H1 (cell line): ENCODE measurements around the gene ZNF385D. TPM values are rescaled to one million over a fixed set of nuclear protein-coding genes. Genes with fewer than 3 reads are reported as not detected.

ENCODE experiments used
- CHD7 ChIP-seq: fragments of 300-600 bp; sonication (generic); IDR thresholded peaks from 2 replicates; pipeline ENCODE4 v1.7.1; 2012; ENCODE audit warnings: low read length, moderate library complexity, mild to moderate bottlenecking, inconsistent platforms; ENCODE audit not compliant: insufficient replicate concordance
- GABPA ChIP-seq: IDR thresholded peaks from 2 replicates; pipeline ENCODE4 v1.6.1; 2011; ENCODE audit warnings: mild to moderate bottlenecking, low read length, moderate library complexity, borderline replicate concordance; ENCODE audit not compliant: insufficient read depth
- POU5F1 ChIP-seq: IDR thresholded peaks from 2 replicates; pipeline ENCODE4 v1.6.1; 2011; ENCODE audit warnings: low read depth, mild to moderate bottlenecking, low read length, moderate library complexity
- polyA plus RNA-seq, 7 experiments: library from polyadenylated mRNA; depleted of rRNA in 3 of 7; stranded (reverse) in 5 of 7; unstranded in 2 of 7; fragments of >200 nt in 5 of 7; fragments of 200-250 nt in 2 of 7; gene quantifications; 1 replicate in 5 of 7; 2 replicates in 1 of 7; 4 replicates in 1 of 7; pipeline versions ENCODE4 v1.2.1 to v1.2.3, GENCODE V29; 2011 to 2013; ENCODE audit warnings: missing spikeins in 2 of 7, mixed read lengths in 2 of 7
- total RNA-seq: library from RNA; stranded (reverse); fragmentation: NEBNext Ultra II Directional; extraction: Animal tissue kit (Norgen Biotek cat#: 25700); gene quantifications from 2 replicates; pipeline ENCODE4 v1.2.1, GENCODE V29; 2021

The ZNF385D gene
- total and polyA plus RNA-seq, 2 of the 8 experiments (the other 6 are each of a cell fraction or from before 2014, with no cell fraction given): 5.9 to 10.8 TPM

DNA sequence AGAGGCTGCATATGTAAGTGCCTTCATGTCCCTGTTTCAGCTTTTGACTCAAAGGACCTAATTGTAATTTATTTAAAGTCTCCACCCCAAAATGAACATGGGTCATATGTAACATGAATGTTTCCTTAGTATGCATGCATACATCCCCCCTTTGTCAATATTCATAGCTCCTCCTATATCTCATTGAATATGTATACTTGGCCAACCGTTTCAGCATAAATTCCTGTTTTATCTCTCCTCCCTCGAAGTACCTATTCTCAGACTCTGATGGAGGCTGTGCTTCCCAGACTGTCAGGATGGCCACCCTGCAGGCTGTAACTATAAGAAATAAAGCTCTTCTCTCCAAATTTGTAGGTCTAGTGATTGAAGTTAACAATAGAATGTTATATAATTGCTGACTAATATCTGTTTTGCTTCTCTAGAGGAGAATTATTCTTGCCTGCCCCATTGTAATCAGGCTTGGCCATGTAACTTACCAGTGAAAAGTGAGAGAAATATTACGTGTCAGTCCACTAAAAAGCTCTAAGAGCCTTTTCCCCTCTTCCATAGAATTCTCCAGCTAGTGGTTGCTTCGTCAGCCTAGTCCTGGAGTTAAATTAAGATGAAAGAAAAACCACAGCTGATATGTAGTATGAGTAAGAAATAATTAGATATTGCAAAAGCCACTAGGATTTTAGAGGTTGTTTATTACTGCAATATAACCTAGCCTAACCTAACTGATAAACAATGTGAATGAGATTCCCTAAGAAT lies 245.1 kb downstream of the ZNF385D start (continued):
- TF ChIP-seq CHD7 (no peak), POU5F1 (no peak), GABPA (no peak)
